ENCODE measurements around the gene KCNIP2. TPM values are rescaled to one million over a fixed set of nuclear protein-coding genes. Genes with fewer than 3 reads are reported as not detected.

The KCNIP2 gene
- 1.6 TPM for polyA plus RNA-seq (2012; ENCODE audit: insufficient read length, low read depth)

DNA sequence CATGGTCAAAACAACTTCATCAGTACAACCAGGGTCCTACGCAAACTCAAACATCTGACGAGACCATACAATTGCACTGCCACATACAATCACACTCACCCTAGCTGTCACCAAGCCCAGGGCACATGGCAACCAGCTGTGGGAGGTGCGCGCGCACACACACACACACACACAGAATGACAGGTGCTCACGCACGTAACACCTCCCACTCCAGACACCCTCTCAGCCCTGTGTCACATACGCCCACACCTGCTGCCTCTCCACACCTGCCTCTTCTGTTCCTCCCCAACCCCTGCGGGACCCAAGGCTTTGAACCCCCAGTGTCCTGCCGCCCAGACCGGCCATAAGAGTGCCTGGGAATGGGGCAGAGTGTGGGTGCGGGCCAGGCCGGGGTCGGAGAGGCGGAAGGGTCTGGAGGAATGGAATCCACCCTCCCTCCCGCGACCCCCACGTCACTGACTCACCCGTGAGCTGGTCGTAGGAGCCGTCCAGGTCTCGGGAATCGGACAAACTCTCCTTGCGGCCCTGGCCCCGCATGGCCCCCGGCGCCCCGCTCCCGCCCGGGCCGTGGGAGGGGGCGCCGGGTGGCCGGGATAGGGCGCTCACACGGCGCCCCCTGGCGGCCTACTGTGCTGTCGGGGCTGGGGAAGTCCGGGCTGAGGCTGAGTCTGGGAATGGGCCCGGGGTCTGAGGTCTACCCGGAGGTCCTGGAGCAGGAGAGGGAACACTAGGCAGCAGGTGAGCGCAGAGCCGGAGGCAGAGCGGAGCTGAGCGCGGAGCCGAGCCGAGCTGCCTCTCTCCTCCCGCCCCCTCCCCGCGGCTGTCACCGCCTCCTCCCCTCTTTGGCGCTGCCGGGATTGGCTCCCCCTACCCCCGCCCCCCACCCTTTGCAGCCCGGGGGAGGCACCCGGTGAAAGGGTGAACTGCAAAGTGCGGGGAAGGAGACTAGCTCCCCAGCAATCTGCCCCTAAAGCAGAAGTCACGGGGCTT, at the start of gene KCNIP2:
TSS of gene KCNIP2 (minus strand) at position 769 of the 990 bp plus-strand sequence. CDS start at position 537, 232 bp downstream.
- TF ChIP-seq SIN3A (IDR thresholded peaks at IDR 0.05; ENCODE audit: borderline replicate concordance, insufficient read depth, low read length) (no peak), POLR2AphosphoS5 (IDR thresholded peaks at IDR 0.05; ENCODE audit: low read depth, low read length) (no peak), FOXP2 (optimal IDR thresholded peaks at IDR 0.05; ENCODE audit: borderline replicate concordance, extremely low read depth, extremely low read length, insufficient read depth) (no peak), TAF1 (IDR thresholded peaks at IDR 0.05; ENCODE audit: borderline replicate concordance, insufficient read depth, low read length) (no peak)
- TF ChIP-seq, protein P1, sequence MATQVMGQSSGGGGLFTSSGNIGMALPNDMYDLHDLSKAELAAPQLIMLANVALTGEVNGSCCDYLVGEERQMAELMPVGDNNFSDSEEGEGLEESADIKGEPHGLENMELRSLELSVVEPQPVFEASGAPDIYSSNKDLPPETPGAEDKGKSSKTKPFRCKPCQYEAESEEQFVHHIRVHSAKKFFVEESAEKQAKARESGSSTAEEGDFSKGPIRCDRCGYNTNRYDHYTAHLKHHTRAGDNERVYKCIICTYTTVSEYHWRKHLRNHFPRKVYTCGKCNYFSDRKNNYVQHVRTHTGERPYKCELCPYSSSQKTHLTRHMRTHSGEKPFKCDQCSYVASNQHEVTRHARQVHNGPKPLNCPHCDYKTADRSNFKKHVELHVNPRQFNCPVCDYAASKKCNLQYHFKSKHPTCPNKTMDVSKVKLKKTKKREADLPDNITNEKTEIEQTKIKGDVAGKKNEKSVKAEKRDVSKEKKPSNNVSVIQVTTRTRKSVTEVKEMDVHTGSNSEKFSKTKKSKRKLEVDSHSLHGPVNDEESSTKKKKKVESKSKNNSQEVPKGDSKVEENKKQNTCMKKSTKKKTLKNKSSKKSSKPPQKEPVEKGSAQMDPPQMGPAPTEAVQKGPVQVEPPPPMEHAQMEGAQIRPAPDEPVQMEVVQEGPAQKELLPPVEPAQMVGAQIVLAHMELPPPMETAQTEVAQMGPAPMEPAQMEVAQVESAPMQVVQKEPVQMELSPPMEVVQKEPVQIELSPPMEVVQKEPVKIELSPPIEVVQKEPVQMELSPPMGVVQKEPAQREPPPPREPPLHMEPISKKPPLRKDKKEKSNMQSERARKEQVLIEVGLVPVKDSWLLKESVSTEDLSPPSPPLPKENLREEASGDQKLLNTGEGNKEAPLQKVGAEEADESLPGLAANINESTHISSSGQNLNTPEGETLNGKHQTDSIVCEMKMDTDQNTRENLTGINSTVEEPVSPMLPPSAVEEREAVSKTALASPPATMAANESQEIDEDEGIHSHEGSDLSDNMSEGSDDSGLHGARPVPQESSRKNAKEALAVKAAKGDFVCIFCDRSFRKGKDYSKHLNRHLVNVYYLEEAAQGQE (IDR thresholded peaks at IDR 0.05; ENCODE audit: insufficient read depth in 1 of 2, low read depth in 2 of 2, low read length in 2 of 2): no peak

- TF ChIP-seq, protein P1 (IDR thresholded peaks at IDR 0.05; ENCODE audit: insufficient read depth in 1 of 2, low read depth in 2 of 2, low read length in 2 of 2): no peak
- no peak for TF ChIP-seq FOXP2 (optimal IDR thresholded peaks at IDR 0.05; ENCODE audit: borderline replicate concordance, extremely low read depth, extremely low read length, insufficient read depth)
- TF ChIP-seq SIN3A (IDR thresholded peaks at IDR 0.05; ENCODE audit: borderline replicate concordance, insufficient read depth, low read length): no peak
- no peak for TF ChIP-seq POLR2AphosphoS5 (IDR thresholded peaks at IDR 0.05; ENCODE audit: low read depth, low read length)
- TF ChIP-seq TAF1 (IDR thresholded peaks at IDR 0.05; ENCODE audit: borderline replicate concordance, insufficient read depth, low read length): no peak
These were observed 49.3 kb upstream of the KCNIP2 start for GRCh38 chr10:101892782-101893391.

DNA sequence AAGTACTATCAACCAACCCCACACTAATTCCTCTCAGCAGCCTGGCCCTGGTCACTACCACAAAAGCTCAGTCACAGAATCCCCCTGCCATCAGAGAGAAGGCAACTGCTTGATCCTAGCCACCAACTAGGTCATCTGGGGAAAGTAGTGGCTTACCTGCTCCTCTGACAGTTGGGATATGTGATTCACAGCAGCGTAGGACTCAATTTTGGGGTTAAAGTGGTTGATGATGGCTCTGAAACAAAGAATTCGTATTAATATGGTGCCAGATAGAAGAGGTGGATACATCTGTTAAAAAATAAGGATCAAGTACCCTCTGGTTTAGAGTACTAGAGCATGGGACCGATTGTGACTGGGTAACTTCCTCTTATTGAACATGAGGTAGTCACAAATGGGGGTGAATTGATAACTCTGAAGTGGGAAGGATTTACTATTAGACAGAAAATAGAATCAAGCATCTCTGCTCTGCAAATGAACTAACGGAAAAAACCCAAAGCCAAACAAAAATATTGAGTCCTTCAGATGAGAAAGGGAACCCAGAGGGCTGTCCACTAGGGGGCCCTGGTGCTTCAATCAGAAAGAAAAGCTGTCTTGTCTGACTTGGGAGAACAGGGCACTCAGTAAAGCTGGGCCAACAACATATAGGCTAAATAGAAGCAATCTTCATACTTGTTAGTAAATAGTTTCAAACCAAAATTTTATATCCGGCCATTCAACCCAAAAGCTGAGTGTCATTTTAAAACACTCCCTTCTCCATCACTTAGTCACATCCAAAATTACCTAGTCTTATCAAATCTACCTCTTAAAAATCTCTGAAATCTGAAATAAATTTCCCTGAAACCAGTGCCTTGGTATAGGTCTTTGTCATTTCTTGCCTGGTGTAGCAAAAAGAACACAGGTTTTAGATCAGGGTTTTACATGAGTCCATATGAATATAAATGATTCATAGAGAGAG, 45.9 kb upstream of the KCNIP2 start:
- TF ChIP-seq FOXP2 (optimal IDR thresholded peaks at IDR 0.05; ENCODE audit: borderline replicate concordance, extremely low read depth, extremely low read length, insufficient read depth) (no peak), TAF1 (IDR thresholded peaks at IDR 0.05; ENCODE audit: borderline replicate concordance, insufficient read depth, low read length) (no peak), POLR2AphosphoS5 (IDR thresholded peaks at IDR 0.05; ENCODE audit: low read depth, low read length) (no peak), SIN3A (IDR thresholded peaks at IDR 0.05; ENCODE audit: borderline replicate concordance, insufficient read depth, low read length) (no peak)
- TF ChIP-seq, protein P1 (IDR thresholded peaks at IDR 0.05; ENCODE audit: insufficient read depth in 1 of 2, low read depth in 2 of 2, low read length in 2 of 2): no peak

- TF ChIP-seq SIN3A (IDR thresholded peaks at IDR 0.05; ENCODE audit: borderline replicate concordance, insufficient read depth, low read length) (no peak), TAF1 (IDR thresholded peaks at IDR 0.05; ENCODE audit: borderline replicate concordance, insufficient read depth, low read length) (no peak), POLR2AphosphoS5 (IDR thresholded peaks at IDR 0.05; ENCODE audit: low read depth, low read length) (no peak), FOXP2 (optimal IDR thresholded peaks at IDR 0.05; ENCODE audit: borderline replicate concordance, extremely low read depth, extremely low read length, insufficient read depth) (no peak)
- TF ChIP-seq, protein P1 (IDR thresholded peaks at IDR 0.05; ENCODE audit: insufficient read depth in 1 of 2, low read depth in 2 of 2, low read length in 2 of 2): no peak
These were observed 44.8 kb upstream of the KCNIP2 start for GRCh38 chr10:101888251-101888949.
